Measurements from ENCODE around the gene OVOL1.

The OVOL1 gene

GRCh38 chr11:65781962-65782815 lies 4.7 kb upstream of the OVOL1 start:
- H3K9me3 ChIP-seq: no peaks in the 10 kb centered on the region
- peak overlapping the region; percentile 93; the same call in 1 of the 2 replicates for H3K4me3 ChIP-seq
- peaks cover 49% of the 10 kb centered on the region for H3K4me1 ChIP-seq
- peaks cover 44% of the 10 kb centered on the region for H4K20me1 ChIP-seq
- H3K27me3 ChIP-seq: peaks cover 58% of the 10 kb centered on the region
- TF ChIP-seq Cebpa-rat (IDR thresholded peaks at IDR 0.05): no peak
- H3K27ac ChIP-seq: no peak overlapping the region
- H3K4me2 ChIP-seq: peak overlapping the region; percentile 89
- H3K9ac ChIP-seq: no peak overlapping the region
- peaks cover 22% of the 10 kb centered on the region for H3K36me3 ChIP-seq

GRCh38 chr11:65782816-65783228 lies 4.0 kb upstream of the OVOL1 start:
- no peak for TF ChIP-seq Cebpa-rat (IDR thresholded peaks at IDR 0.05)
- peaks cover 16% of the 10 kb centered on the region for H3K36me3 ChIP-seq
- H3K9ac ChIP-seq: no peak overlapping the region
- no peaks in the 10 kb centered on the region for H3K9me3 ChIP-seq
- peaks cover 46% of the 10 kb centered on the region for H3K4me1 ChIP-seq
- peaks cover 64% of the 10 kb centered on the region for H3K27me3 ChIP-seq
- no peak overlapping the region for H3K4me3 ChIP-seq
- no peak overlapping the region for H3K27ac ChIP-seq
- H3K4me2 ChIP-seq: no peak overlapping the region
- H4K20me1 ChIP-seq: peaks cover 39% of the 10 kb centered on the region

GRCh38 chr11:65785319-65786007 lies 1.4 kb upstream of the OVOL1 start:
- H3K4me2 ChIP-seq: no peak overlapping the region
- H3K36me3 ChIP-seq: no peaks in the 10 kb centered on the region
- peaks cover 26% of the 10 kb centered on the region for H4K20me1 ChIP-seq
- H3K27me3 ChIP-seq: peaks cover 88% of the 10 kb centered on the region
- no peak overlapping the region for H3K4me3 ChIP-seq
- no peak for TF ChIP-seq Cebpa-rat (IDR thresholded peaks at IDR 0.05)
- H3K9me3 ChIP-seq: no peaks in the 10 kb centered on the region
- H3K4me1 ChIP-seq: peaks cover 51% of the 10 kb centered on the region
- H3K9ac ChIP-seq: no peak overlapping the region
- no peak overlapping the region for H3K27ac ChIP-seq

- no peaks in the 10 kb centered on the region for H3K36me3 ChIP-seq
- H4K20me1 ChIP-seq: peaks cover 26% of the 10 kb centered on the region
- H3K9me3 ChIP-seq: no peaks in the 10 kb centered on the region
- H3K27me3 ChIP-seq: peaks cover 90% of the 10 kb centered on the region
- peak overlapping the region; percentile 65 for H3K4me3 ChIP-seq
- no peak for TF ChIP-seq Cebpa-rat (IDR thresholded peaks at IDR 0.05)
- H3K9ac ChIP-seq: no peak overlapping the region
- H3K4me1 ChIP-seq: peaks cover 58% of the 10 kb centered on the region
- H3K4me2 ChIP-seq: peak overlapping the region; percentile 95
- no peak overlapping the region for H3K27ac ChIP-seq
These were observed 666 bp upstream of the OVOL1 start for GRCh38 chr11:65786008-65786785.

- Histone ChIP-seq H3K9me3 (no peaks in the 10 kb centered on the region), H3K9ac (no peak overlapping the region; the same call in 1 of the 2 replicates), H3K36me3 (no peaks in the 10 kb centered on the region), H3K4me2 (peak overlapping the region; percentile 98), H3K4me1 (peaks cover 66% of the 10 kb centered on the region), H4K20me1 (peaks cover 26% of the 10 kb centered on the region), H3K27me3 (peaks cover 75% of the 10 kb centered on the region), H3K4me3 (peak overlapping the region; percentile 66), H3K27ac (no peak overlapping the region)
- no peak for TF ChIP-seq Cebpa-rat (IDR thresholded peaks at IDR 0.05)
These were observed 1.1 kb downstream of the OVOL1 start for GRCh38 chr11:65787649-65788622.

- Histone ChIP-seq H3K4me3 (peak overlapping the region; percentile 66), H4K20me1 (peaks cover 26% of the 10 kb centered on the region), H3K36me3 (no peaks in the 10 kb centered on the region), H3K9me3 (no peaks in the 10 kb centered on the region), H3K9ac (no peak overlapping the region), H3K4me1 (peaks cover 66% of the 10 kb centered on the region), H3K27me3 (peaks cover 66% of the 10 kb centered on the region), H3K27ac (no peak overlapping the region), H3K4me2 (peak overlapping the region; percentile 98)
- TF ChIP-seq Cebpa-rat (IDR thresholded peaks at IDR 0.05): no peak
These were observed 2.0 kb downstream of the OVOL1 start for GRCh38 chr11:65788821-65789220.

GRCh38 chr11:65789230-65790103 lies 2.6 kb downstream of the OVOL1 start:
- no peak overlapping the region for H3K9ac ChIP-seq
- peaks cover 59% of the 10 kb centered on the region for H3K27me3 ChIP-seq
- no peak overlapping the region for H3K4me3 ChIP-seq
- H3K4me1 ChIP-seq: peaks cover 66% of the 10 kb centered on the region
- no peaks in the 10 kb centered on the region for H3K9me3 ChIP-seq
- H3K4me2 ChIP-seq: peak overlapping the region; percentile 98
- no peaks in the 10 kb centered on the region for H3K36me3 ChIP-seq
- TF ChIP-seq Cebpa-rat (IDR thresholded peaks at IDR 0.05): no peak
- H3K27ac ChIP-seq: no peak overlapping the region
- H4K20me1 ChIP-seq: peaks cover 26% of the 10 kb centered on the region

All from BLaER1 (cell line).